Measurements from ENCODE around the gene HSDL2.

DNA sequence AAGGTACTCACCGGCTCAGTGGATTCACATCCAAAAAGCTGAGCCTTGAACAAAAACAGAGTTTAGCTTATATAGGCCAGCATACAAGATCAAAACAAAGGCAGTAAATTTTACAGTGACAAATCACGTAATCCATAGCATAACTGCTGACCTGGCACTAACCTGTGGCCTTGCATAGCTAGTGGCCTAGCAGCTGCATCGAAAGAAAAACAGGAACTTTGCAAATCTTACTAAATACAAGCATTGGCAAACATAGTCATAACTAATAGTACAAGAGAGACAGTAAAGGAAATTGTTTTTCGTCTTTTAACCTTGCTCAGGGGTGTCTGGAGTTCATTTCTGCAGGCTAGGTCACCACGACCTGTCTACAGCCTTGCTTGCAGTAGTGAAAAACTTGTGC, 4.8 kb downstream of the HSDL2 start:
- TF ChIP-seq, protein P1, sequence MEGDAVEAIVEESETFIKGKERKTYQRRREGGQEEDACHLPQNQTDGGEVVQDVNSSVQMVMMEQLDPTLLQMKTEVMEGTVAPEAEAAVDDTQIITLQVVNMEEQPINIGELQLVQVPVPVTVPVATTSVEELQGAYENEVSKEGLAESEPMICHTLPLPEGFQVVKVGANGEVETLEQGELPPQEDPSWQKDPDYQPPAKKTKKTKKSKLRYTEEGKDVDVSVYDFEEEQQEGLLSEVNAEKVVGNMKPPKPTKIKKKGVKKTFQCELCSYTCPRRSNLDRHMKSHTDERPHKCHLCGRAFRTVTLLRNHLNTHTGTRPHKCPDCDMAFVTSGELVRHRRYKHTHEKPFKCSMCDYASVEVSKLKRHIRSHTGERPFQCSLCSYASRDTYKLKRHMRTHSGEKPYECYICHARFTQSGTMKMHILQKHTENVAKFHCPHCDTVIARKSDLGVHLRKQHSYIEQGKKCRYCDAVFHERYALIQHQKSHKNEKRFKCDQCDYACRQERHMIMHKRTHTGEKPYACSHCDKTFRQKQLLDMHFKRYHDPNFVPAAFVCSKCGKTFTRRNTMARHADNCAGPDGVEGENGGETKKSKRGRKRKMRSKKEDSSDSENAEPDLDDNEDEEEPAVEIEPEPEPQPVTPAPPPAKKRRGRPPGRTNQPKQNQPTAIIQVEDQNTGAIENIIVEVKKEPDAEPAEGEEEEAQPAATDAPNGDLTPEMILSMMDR (conservative IDR thresholded peaks at IDR 0.05), result no peak
- no peak for TF ChIP-seq ZFX (IDR thresholded peaks at IDR 0.05)

Measured in C4-2B (cell line).